Inflammatory macrophage treated with lipopolysaccharide for 4 hours (primary cell): ENCODE data around the gene NODAL.

Experiments used
- DNase-seq: peaks from one replicate; pipeline ENCODE4 v3.0.0-alpha.2; 2020

NODAL gene

DNA sequence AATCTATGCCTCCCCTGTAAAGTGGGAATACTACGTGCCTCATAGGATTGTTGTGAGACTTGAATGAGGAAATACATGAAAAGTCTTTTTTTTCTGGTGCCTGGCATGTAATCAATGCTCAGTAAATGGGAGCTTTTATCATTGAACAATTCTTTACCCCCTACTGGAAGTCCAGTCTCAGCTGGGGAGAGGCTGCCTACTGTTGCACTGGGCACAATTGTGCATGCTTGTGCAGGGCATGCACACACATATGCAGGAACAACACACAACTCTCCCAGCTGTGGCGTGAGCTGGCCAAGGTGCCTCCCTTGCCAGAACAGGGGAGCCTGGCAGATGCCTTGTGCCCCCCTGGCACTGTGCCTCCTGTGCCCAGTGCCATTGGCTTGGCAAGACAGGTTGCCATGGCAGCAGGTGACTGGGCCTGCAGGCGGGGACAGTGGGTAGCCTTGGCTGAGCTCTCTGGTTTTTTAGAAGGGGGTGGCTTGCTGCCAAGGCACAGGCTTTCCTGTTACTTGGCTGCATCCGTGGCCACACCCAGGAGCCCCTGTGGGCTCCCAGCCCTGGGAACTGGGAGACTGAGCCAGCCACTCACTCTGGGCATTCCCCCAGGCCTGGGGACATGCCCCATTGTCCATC, 21.0 kb upstream of the NODAL start:
- DNase-seq: no peak

DNA sequence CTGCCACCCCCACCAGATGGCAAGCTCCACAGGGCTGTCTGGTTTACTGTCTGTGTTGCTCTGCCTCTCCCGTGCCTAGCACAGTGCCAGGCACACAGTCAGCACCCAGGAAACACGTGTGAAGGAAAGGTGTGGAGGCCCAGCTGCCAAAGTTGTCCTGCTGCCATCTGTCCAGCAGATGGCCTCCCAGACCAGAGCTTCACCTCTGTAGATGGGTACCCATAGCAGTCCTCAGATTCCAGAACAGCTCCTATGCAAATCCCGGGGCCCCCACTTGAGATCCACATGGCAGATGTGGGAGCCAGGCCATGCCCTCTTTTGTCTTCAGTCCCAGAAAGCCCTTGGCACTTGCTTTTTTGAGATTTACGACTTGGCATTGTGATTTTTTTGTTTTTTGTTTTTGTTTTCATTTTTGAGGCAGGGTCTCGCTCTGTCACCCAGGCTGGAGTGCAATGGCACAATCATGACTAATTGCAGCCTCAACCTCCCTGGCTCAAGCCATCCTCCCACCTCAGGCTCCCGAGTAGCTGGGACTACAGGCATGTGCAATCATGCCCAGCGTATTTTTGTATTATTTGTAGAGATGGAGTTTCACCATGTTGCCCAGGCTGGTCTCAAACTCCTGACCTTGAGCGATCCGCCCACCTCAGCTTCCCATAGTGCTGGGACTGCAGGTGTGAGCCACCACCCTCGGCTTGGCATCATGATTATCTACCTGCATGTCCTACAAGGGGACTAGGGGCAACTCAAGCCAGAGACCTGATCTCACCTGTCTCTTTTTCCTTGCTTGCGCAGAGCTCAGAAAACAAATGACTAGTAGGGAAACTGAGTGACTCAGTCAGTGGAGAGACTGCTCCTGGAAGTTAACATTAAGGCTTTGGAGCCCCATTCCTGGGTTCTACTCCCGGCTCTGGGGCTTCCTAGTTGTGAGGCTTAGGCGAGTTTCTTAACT, 20.2 kb upstream of the NODAL start:
- peak; percentile 41 for DNase-seq

DNA sequence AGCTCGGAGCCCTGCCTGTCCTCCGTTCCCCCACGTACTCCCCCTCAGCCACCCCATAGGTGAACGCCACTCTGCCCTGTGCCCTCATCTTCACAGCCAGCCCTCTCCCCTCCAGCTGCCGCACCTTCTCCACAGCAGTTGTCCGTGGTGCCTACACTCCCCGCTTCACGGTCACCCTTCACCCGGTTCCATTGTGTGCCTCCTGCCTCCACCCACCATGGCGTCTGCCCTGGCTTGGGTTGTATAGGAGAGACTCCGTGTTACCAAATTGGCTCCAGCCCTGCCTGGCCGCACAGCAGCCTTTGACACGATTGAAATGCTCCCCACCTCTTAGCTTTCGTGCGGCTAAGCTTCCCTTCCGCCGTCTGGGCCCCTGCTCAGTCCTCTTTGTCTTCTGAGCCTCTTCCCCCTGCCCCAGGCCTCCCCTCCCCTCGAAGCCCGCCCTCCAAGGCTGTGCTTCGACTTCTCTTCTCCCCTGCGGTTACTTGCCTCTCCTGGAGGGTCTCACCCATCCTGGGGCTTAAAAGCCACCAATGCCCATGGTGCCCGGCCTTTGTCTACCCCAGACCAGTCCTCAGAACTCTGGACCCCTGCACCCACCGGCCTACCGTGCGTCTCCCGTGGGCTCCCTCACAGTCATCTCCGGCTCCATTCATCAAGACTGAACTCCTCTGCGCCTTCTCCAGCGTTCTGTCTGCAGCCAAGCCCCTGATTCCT, 18.5 kb upstream of the NODAL start:
- no peak for DNase-seq

DNA sequence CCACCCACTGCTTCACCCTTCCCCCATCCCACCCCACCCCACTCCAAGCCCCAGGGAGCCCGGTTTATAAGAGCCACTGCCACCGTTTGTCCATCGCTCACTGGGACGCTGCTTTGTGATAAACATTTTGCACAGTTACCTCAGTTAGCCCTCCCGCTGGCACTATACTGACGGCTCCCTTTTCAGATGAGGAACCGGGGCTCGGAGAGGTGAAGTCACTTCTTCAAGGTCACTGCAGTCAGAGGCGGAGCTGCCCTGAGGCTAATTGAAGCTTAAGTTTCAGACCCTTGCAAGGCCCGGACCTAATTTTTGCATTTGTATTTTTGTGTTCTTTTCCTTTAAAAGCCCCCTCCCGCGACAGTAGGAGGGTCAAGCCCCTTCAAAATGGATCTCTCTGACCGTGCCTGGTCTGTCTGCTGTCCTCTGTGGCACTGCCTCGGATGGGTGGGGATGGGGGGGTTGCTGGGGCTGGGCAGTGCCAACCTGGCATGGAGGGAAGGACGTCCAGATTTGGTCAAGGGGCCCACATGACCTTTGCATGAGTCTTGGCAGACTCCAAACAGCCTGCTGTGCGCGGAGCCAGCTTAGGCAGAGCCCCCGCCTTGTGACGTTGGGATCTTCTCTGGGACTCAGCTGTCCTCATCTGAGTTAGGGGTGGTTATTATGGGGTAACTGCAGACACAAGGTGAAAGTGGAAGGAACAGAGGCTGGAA, 17.7 kb upstream of the NODAL start:
- peak; percentile 39 for DNase-seq

DNA sequence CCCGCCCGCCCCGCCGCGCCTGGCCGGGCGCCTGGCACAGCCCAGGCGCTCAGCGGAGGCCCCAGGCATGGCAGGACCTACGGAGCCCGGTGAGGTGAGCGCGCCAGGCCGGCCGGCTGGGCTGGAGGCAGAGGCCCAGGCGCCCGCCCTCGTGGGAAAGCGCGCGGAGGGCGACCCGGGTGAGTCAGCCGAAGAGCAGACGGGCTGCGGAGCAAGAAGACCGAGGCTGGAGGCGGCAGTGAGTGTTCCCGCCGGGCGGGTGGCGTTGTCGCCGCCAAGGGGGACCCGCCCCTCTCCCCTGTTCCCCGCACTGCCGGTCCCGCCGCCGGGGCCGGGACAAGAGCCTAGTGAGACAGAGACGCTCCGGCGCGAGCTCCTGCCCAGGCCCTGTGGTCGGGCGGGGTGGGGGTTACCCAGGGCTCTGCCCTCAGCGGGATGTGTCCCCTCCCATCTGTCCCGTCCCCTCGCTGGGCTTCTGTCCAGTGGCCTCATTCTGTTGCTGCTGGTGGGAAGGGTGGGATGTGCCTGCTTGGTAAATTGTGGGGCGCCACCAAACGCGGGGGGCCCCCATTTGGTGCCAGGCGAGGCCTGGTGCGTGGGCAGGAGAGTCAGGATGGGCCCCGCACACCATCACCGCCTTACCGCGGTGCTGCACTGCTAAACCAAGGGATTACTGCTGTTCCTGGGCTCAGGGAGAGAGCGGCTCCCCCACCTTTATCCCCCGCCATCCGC, 17.0 kb upstream of the NODAL start:
- peak; percentile 80 for DNase-seq

DNA sequence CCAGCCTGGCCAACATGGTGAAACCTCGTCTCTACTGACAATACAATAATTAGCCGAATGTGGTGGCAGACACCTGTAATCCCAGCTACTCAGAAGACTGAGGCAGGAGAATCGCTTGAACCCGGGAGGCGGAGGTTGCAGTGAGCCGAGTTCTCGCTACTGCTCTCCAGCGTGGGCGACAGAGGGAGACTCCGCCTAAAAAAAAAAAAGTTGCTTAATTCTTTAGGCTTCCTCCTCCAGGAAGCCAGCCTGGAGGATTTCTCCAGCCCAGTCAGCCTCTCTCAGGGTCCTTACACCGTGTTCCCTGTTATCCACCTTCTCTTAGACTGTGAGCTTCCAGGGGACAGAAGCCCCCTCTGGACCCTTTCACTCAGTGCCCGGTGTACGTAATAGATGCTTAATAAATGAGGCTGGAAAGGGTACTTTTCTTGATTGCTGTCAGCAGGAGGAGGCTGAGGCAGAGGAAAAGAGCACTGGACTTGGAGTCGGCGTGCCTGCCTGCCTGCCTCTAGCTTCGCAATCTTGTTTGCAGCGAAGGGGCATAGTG, 16.4 kb upstream of the NODAL start:
- peak; percentile 70 for DNase-seq

DNA sequence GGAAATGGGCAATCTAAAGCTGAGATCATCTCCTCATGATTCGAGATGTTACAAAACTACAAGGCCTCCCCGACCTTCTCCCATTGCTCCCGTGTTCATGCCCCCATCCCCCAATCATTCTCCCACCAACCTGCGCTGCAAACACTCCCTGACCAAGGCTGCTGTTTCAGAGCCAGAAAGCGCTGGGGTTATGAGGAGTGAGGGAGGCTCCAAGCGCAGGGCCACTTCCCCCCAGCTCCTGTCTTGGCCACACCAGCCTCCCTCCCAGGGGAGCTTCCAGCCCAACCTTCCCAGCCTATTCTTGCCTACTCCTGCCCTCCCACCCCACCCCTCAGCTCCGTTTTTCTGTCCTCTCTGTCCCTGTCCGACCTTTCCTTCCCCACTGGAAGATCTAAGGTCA, 14.7 kb upstream of the NODAL start:
- no peak for DNase-seq

DNA sequence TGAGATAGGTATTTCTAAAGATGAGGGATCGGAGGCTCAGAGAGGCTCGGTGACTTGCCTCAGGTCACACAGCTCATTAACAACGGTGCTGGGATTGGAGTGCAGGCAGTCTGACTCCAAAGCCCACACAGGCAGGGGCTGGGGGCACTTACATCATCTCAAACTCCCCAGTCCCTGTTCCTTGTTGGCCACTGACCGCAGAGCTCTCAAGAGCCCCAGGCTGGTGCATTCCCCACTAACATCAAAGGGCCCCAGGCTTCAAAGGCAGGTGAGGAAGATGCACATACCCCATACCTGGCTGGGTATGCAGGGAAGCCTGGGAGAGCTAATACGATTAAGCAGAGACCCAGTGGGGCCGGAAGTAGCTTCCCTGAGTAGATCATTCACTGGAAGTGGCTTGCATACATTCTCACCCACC, 13.7 kb upstream of the NODAL start:
- no peak for DNase-seq

DNA sequence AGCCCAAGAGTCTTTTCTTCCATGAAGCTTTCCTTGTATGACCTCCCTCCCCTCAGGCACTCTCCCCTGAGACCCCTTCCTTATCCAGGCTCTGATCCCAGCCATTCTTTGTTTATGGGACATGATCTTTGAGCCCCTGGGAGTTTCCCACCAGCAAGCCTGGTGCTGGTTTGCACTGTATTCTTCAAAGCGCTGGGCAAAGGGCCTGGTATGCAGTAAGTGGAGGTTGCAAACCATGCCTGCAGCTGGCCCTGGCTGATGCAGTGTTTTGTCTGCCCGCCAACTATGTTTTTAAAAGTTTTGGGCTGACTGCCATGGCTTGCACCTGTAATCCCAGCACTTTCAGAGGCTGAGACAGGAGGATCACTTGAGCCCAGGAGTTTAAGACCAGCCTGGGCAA, 6.8 kb upstream of the NODAL start:
- DNase-seq: no peak

DNA sequence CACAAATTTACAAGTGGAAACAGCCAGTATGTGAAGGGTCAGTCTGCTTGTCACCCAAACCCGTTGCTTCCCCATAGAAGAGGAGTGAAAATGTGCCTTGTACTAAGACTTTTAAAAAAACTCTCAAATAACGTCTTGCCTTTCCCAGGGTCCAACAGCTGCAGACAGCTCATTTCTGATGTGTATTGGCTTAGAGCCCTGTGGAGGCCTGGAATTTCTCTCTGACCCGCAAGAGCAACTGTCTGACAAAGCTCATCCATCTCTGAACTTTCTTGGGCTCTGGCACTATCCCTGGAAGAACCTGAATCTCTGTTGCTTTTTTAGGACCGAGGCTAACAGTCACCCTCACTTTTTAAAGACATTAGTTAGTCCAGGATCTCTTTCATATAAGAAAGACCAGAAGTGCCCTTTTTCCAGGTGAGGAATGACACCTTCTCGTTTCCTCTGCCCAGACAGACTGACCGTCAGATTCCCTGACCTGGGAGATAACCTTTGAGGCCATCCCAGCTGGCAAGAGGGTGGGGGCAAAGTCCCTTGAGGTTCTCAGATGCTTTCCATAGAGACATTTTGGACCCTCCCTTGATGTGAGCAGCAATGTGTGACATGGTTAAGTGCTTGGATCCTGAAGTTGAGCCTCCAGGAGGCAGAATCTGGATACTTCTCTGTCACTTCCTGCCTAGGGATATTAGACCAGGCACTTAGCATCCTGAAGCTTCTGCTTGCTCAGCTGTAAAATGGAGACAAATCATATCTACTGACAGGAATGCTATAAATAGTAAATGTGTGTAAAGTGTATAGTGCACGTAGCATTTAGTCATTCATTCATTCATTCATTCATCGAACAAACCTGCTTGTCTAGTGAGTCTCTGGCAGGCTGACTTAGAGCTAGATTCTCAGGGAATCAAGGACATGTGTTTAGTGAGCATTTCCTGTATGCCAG, 4.5 kb upstream of the NODAL start:
- no peak for DNase-seq

DNA sequence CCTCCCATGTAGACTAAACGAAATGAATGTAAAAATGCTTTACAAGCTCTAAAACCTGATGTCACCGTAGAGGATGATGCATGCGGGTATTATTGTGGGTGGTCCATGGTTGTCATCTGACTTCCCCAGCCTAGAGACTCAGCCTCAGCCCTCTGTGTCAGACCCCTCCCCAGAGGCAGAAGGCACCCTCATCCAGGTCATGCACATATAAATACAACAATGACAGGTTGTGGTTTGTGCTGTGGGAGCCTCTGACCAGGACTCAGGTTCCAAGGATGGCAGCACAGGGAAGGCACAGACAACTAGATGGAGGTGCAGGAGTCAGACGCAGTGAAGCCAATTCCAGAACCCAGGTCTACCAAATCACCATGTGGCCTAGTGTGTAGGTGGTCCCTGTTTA, 3.3 kb upstream of the NODAL start:
- no peak for DNase-seq

DNA sequence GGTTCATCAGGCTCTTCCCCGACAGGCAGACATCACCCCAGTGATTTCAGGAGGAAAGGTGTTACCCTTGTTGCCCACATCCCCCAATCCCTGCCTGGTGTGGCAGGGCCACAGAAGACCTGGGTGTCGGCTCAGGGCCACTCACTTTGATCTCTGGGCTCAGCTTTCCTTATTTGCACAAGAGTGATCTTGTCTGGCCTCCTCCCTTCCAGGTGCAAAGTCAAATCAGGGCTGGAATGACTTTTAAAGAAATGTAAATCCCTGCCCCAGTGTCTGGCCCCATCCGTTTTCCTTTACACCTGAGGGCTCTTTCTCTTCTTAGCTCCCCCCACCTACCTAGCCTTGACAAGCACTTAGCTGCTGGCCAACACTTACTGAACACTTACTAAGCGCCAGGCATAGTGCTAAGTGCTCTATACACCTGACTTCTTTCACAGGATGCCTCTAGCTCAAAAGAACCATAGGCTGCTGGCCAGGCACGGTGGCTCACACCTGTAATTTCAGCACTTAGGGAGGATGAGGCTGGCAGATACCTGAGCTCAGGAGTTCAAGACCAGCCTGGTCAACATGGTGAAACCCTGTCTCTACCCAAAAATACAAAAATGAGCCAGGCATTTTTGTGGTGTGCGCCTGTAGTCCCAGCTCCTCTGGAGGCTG, 979 bp upstream of the NODAL start:
- no peak for DNase-seq

DNA sequence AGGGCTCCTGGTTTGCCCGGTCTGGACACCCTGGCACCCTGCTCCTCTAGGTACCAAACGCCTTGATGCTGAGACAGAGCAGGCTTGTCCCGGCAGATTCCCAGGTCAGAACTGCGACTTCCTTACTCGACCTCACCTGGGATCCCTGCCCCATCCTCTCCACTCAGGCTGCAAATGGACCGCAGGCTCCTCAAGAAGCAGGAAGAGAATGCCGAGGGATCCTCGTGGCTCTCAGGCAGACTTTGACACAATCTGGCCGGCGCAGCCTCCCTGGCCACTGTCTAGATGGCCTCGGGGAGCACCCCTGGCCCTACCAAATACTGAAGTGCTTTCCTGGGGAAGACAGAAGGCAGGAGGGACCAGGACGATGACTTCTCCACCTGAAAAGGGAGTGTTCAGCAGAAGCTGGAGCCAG, 421 bp upstream of the NODAL start:
- no peak for DNase-seq

DNA sequence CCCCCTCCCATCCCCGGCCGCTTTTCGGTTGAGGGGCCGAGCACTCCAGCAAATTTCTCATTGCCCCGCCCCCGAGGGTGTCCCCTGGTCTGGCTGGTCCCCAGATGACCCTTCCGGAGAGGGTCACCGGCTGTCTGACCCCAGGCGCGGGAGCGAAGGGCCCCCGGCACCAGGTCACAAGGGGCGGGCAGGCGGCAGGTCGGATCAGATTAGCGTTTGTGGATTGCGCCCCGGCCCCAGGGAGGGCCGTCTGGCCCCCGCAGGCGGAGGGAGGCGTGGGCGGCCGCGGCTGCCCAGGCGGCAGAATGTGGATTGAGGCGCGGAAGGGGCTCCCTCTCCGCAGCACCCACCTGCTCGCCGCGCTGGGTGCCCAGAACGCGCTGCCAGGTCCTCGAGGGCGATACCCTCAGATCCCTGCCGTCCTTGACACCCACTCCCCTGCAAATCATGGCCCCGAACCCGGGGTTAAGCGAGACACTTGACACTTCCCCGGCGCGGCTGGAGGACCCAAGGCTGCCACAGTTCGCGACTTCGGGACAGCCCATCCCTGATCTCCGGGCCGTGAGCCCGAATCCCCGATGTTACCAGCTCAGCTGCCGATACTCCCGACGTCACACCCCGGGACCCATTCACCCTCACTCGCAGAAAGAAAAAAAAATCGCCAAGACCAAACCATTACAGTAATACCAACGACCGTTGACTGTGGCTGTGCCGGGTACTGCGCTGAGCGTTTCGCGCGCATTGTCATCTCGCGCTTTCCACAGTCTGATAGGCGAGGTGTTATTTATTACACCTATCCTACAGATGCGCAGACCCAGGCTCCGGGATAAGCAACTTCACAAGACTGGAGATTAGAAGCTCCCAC, 953 bp downstream of the NODAL start:
- DNase-seq: no peak

DNA sequence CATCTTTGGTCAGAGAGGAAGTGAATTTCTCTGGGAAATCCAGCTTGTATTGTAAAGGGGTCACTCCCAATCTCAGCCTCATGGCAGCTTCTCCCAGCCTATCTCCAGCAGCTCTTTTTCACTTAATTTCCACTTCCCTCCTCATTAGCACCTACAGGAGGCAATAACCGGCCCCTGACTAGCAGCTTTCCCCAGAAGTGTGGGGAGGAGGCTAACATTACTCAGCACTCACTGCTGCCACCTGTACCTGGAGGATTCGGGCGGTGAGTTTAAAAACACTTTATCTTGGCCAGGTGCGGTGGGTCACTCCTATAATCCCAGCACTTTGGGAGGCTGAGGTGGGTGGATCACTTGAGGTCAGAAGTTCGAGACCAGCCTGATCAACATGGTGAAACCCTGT, 3.8 kb downstream of the NODAL start:
- DNase-seq: no peak

DNA sequence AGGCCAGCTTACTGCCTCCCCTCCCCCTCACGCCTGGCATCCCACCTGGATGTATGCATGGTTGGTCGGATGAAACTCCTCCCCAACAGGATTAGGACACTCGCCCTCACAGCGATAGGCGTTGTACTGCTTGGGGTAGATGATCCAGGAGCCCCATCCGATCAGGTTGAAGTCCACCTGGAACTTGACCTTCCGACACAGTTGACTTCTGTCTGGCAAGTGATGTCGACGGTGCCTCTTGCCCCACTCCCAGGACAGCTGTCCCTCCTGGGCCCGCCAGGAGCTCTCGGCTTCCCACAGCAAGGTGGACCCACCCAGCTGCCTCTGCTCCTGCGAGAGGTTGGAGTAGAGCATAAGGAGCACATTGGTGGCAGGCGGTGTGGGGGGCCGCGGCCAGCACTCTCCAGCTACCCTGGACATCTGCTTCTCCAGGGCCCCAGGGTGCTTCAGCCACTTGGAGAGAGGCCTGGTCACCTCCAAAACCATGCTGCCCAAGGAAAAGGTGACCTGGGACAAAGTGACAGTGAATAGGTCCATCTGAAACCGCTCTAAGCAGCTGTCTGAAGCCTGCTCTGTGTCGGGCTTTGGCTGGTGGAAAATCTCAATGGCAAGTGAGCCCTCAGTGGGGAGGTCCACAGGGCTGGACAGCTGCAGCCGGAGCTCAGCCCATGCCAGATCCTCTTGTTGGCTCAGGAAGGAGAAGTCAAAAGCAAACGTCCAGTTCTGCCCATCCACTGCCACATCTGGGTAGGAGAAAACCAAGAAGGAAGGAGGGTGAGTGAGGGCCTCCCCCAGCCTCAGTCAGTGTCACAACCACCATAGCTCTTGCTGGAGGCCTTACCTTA, 6.0 kb downstream of the NODAL start:
- DNase-seq: no peak

DNA sequence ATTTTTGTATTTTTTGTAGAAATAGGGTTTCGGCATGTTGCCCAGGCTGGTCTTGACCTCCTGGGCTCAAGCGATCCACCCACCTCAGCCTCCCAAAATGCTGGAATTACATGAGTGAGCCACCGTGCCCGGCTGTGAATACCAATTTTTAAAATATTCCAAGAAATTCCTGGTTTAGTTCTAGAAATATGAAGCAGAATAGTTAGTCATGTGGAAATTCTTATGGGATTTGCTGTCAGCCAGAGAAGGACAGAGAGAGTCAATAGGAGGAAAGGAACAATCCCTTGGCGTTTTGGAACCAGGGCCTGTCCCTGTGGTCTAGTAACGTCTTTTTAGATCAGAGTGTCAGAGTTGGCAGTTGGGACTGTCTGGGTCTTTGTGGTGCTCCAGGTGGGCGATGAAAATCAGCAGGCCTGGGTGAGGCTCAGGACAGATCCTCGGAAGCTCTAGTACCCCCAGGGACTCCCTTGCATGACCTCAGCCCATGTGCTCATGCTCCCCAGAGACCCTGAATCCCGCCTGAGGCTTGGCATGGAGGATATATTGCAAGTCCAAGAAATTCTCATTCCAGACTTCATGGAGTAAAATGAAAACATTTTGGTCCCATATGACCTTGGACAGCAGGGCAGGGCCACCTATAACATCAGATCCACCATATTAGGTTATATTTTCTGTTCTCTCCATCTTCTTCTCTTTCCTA, 7.8 kb downstream of the NODAL start:
- DNase-seq: no peak
